ENCODE measurements around the gene INPP5A. TPM values are rescaled to one million over a fixed set of nuclear protein-coding genes. Genes with fewer than 3 reads are reported as not detected.

Gene INPP5A
- total RNA-seq, 1 donor from 2014 or later = 20.9 TPM

- DNase-seq (ENCODE audit: low read depth in 2 of 2) = no peak
These were observed 118.9 kb downstream of the INPP5A start for GRCh38 chr10:132656283-132657126.

DNA sequence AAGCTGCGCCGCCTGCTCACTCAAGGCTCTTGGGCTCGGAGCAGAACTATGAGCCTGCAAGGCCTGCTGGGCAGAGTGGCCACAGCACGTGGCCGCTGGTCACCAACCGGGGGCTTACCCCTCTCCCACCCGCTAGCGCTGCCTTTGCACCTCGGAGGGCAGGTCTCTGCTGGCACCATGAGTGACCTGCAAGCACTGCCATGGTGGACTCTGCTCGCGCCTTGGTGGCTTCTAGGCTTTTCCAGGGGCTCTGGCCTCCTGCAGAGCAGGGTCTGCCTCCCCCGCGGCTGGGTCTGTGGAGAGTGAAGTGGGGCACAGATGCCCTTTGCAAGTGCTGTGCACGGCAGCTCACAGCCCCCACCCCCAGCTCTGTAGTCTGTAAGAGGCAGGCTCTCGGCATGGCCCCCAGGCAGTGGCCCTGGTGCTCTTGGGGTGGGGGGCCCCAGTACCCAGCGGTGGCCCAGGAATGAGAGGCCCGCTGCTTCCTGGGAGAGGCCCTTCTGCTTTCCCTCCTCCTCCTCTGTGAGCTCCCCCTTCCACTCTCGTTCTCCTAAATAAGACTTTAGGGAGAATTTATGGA is 119.6 kb downstream of the INPP5A start:
- DNase-seq (ENCODE audit: low read depth in 2 of 2) = no peak

DNA sequence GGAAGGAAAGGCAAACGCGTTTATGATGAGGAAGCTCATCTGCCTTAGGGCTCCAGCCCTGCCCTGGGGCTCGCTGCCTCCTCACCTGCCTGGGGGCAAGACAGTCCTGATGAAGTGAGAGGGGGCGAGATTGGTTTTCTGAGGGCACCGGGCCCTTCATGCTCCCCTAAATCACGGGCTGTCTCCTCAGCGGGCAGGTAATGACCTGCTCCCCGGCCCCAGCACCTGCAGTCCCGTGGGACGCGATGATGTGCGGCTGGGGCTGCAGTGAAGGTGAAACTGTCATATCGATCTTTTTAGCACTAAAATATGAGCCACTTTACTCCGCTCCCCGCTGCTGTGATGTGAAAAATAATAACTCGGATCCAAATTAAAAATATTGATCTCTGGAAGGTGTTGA is 120.2 kb downstream of the INPP5A start:
- no peak for DNase-seq (ENCODE audit: low read depth in 2 of 2)

- DNase-seq (ENCODE audit: low read depth in 2 of 2) = no peak
These were observed 121.1 kb downstream of the INPP5A start for GRCh38 chr10:132658546-132659205.

- no peak for DNase-seq (ENCODE audit: low read depth in 2 of 2)
These were observed 121.9 kb downstream of the INPP5A start for GRCh38 chr10:132659206-132660091.

DNA sequence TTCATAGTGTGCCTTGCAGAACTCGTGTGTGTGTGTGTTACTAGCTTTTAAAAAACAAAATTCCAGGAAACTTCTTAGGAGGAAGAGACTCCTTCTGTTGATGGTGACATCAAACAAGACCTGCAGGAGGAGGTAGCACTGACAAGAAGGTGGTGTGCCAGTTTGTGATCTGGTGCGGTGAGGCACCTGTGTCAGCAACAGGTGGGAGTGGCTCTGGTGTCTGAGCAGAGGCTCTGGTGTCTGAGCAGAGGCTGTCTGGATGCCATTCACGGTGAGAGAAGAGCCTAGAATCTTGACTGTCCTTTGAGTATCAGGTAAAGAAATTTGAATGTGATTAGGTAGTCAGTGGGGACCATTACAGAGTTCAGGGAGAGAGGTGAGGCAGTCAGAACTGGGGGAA is 122.8 kb downstream of the INPP5A start:
- no peak for DNase-seq (ENCODE audit: low read depth in 2 of 2)

- DNase-seq (ENCODE audit: low read depth in 2 of 2) = no peak
These were observed 124.8 kb downstream of the INPP5A start for GRCh38 chr10:132662186-132662920.

GRCh38 chr10:132663666-132664365 is 126.2 kb downstream of the INPP5A start:
- DNase-seq (ENCODE audit: low read depth in 2 of 2) = no peak

DNA sequence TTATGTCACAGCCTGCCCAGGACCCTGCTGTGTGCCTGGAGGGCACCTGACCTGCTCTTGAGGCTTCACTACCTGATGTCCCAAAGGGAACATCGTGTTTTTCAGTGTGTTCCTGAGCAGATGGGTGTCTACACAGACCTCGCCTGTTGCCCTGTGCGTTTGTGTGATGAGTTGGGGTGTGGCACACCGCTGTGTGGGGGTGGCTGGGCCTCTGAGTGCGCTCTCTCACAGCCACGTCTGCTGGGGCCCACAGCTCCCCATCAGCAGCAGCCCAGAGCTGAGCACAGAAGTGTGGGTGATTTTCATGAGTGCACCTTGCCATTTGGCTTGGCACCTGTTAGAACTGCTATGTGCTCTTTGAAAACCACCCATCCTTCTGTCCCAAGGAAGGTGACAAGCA is 126.8 kb downstream of the INPP5A start:
- no peak for DNase-seq (ENCODE audit: low read depth in 2 of 2)

- no peak for DNase-seq (ENCODE audit: low read depth in 2 of 2)
These were observed 127.3 kb downstream of the INPP5A start for GRCh38 chr10:132664883-132665282.

DNA sequence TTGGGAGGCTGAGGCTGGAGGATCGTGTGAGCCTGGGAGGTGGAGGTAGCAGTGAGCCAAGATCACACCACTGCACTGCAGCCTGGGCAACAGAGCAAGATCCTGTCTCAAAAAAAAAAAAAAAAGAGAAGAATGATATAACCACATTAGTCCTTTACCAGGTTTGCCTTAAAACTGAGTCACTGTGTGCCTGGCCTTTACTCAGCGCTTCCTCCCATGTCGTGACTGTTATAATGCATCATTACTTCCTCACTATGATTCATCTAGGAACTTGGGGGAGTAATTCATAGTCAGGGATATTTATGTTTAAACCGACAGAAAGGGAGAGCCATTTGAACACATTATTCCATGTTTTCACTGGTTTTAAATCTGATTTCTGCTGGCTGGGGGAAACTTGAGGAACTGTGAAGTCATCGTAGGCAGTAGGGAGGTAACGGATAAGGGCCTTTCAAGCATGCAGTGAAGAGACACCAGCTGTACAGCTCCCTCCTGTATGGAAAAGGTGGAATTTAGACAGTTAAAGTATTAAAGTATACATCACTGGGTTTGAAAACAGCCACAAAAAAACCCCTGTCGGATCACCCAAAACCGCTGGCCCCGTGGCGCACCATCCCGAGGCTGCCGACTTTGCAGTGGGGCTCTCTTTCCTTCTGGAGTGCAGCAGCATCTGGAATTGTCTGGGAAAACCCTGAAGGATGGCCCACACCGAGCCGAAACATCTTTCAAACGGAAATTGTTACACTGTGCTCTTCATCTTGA is 128.5 kb downstream of the INPP5A start:
- peak; percentile 66 to 96 for DNase-seq (ENCODE audit: low read depth in 2 of 2)

- no peak for DNase-seq (ENCODE audit: low read depth in 2 of 2)
These were observed 129.2 kb downstream of the INPP5A start for GRCh38 chr10:132666705-132667341.

GRCh38 chr10:132667342-132668047 is 129.9 kb downstream of the INPP5A start:
- peak in 1 of 2 donors; percentile 90 for DNase-seq (ENCODE audit: low read depth in 2 of 2)

GRCh38 chr10:132668048-132668394 is 130.4 kb downstream of the INPP5A start:
- DNase-seq (ENCODE audit: low read depth in 2 of 2) = no peak

- DNase-seq (ENCODE audit: low read depth in 2 of 2) = no peak
These were observed 131.7 kb downstream of the INPP5A start for GRCh38 chr10:132669208-132669861.

- DNase-seq (ENCODE audit: low read depth in 2 of 2) = no peak
These were observed 133.1 kb downstream of the INPP5A start for GRCh38 chr10:132670546-132671227.
